ENCODE data around the gene AVPR2. TPM values are rescaled to one million over a fixed set of nuclear protein-coding genes. Genes with fewer than 3 reads are reported as not detected.
A peak's percentile ranks its signal among the peaks of the same experiment; 100 is the strongest.

The AVPR2 gene
- polyA plus RNA-seq, 3 donors: 0.78 to 2.2 (median 1.7) TPM

- no peak for DNase-seq (ENCODE audit: extremely low read depth in 1 of 11, low read depth in 9 of 11, low spot score in 4 of 11)
Measured at GRCh38 chrX:153882086-153882498, 22.4 kb upstream of the AVPR2 start.

GRCh38 chrX:153882557-153882956 lies 21.9 kb upstream of the AVPR2 start:
- no peak for DNase-seq (ENCODE audit: extremely low read depth in 1 of 11, low read depth in 9 of 11, low spot score in 4 of 11)

- no peak for DNase-seq (ENCODE audit: extremely low read depth in 1 of 11, low read depth in 9 of 11, low spot score in 4 of 11)
Measured at GRCh38 chrX:153883163-153883843, 21.2 kb upstream of the AVPR2 start.

- DNase-seq (ENCODE audit: extremely low read depth in 1 of 11, low read depth in 9 of 11, low spot score in 4 of 11): no peak
Measured at GRCh38 chrX:153884136-153884535, 20.3 kb upstream of the AVPR2 start.

- DNase-seq (ENCODE audit: extremely low read depth in 1 of 11, low read depth in 9 of 11, low spot score in 4 of 11): no peak
Measured at GRCh38 chrX:153884590-153884989, 19.9 kb upstream of the AVPR2 start.

GRCh38 chrX:153885208-153885787 lies 19.2 kb upstream of the AVPR2 start:
- no peak for DNase-seq (ENCODE audit: extremely low read depth in 1 of 11, low read depth in 9 of 11, low spot score in 4 of 11)

GRCh38 chrX:153885968-153886903 lies 18.2 kb upstream of the AVPR2 start, which contains the start of gene L1CAM:
Gene L1CAM (minus strand): TSS chrX:153886173. CDS start chrX:153875836, 10,337 bp downstream.
- no peak for DNase-seq (ENCODE audit: extremely low read depth in 1 of 11, low read depth in 9 of 11, low spot score in 4 of 11)

- peak in 3 of 11 donors; percentile 41 to 43 (median 43) for DNase-seq (ENCODE audit: extremely low read depth in 1 of 11, low read depth in 9 of 11, low spot score in 4 of 11)
Measured at GRCh38 chrX:153886915-153887314, 17.6 kb upstream of the AVPR2 start.

- no peak for DNase-seq (ENCODE audit: extremely low read depth in 1 of 11, low read depth in 9 of 11, low spot score in 4 of 11)
Measured at GRCh38 chrX:153887385-153887784, 17.1 kb upstream of the AVPR2 start.

- DNase-seq (ENCODE audit: extremely low read depth in 1 of 11, low read depth in 9 of 11, low spot score in 4 of 11): no peak
Measured at GRCh38 chrX:153888344-153888743, 16.1 kb upstream of the AVPR2 start.

GRCh38 chrX:153889123-153889522 lies 15.3 kb upstream of the AVPR2 start:
- DNase-seq (ENCODE audit: extremely low read depth in 1 of 11, low read depth in 9 of 11, low spot score in 4 of 11): no peak

GRCh38 chrX:153897899-153898298 lies 6.6 kb upstream of the AVPR2 start:
- no peak for DNase-seq (ENCODE audit: extremely low read depth in 1 of 11, low read depth in 9 of 11, low spot score in 4 of 11)

GRCh38 chrX:153900831-153901752 lies 3.4 kb upstream of the AVPR2 start:
- DNase-seq (ENCODE audit: extremely low read depth in 1 of 11, low read depth in 9 of 11, low spot score in 4 of 11): no peak

GRCh38 chrX:153901753-153902140 lies 2.7 kb upstream of the AVPR2 start:
- no peak for DNase-seq (ENCODE audit: extremely low read depth in 1 of 11, low read depth in 9 of 11, low spot score in 4 of 11)

GRCh38 chrX:153902385-153902784 lies 2.1 kb upstream of the AVPR2 start:
- DNase-seq (ENCODE audit: extremely low read depth in 1 of 11, low read depth in 9 of 11, low spot score in 4 of 11): no peak

GRCh38 chrX:153903238-153903980 lies 1.1 kb upstream of the AVPR2 start:
- no peak for DNase-seq (ENCODE audit: extremely low read depth in 1 of 11, low read depth in 9 of 11, low spot score in 4 of 11)

GRCh38 chrX:153905481-153906095 lies 1.1 kb downstream of the AVPR2 start:
- DNase-seq (ENCODE audit: extremely low read depth in 1 of 11, low read depth in 9 of 11, low spot score in 4 of 11): no peak
